K562 (cell line): ENCODE measurements around the gene KLHL8. TPM values are rescaled to one million over a fixed set of nuclear protein-coding genes. Genes with fewer than 3 reads are reported as not detected.

Source experiments
- ARID1B ChIP-seq: fragments of 450-650 bp; IDR thresholded peaks from 2 replicates; pipeline ENCODE4 v1.6.1; 2016; ENCODE audit warnings: antibody characterized with exemption, mild to moderate bottlenecking, inconsistent platforms
- BRD4 ChIP-seq: fragments of 200-600 bp; sonication (generic); IDR thresholded peaks from 2 replicates; pipeline ENCODE4 v1.6.1; 2017; ENCODE audit warnings: inconsistent platforms
- CBX5 ChIP-seq: IDR thresholded peaks from 2 replicates; pipeline ENCODE4 v1.6.1; 2014; ENCODE audit warnings: low read depth, borderline replicate concordance
- CGGBP1 ChIP-seq: fragments of 250-450 bp; sonication (Bioruptor Pico); IDR thresholded peaks from 2 replicates; pipeline ENCODE4 v1.9.0; 2021; ENCODE audit warnings: mild to moderate bottlenecking
- GATAD2A ChIP-seq: fragments of 450-650 bp; IDR thresholded peaks from 2 replicates; pipeline ENCODE4 v1.6.1; 2017
- HLTF ChIP-seq: fragments of 450-650 bp; IDR thresholded peaks from 2 replicates; pipeline ENCODE4 v1.6.1; 2016
- KLF13 ChIP-seq: fragments of 450-650 bp; IDR thresholded peaks from 2 replicates; pipeline ENCODE4 v1.6.1; 2016; ENCODE audit warnings: missing genetic modification characterization, low read depth, mild to moderate bottlenecking, missing compliant biosample characterization, moderate library complexity, borderline replicate concordance
- NBN ChIP-seq: fragments of 450-650 bp; IDR thresholded peaks from 2 replicates; pipeline ENCODE4 v1.6.1; 2016; ENCODE audit warnings: low read depth, mild to moderate bottlenecking
- PHB ChIP-seq: fragments of 250-450 bp; sonication (Bioruptor Pico); IDR thresholded peaks from 2 replicates; pipeline ENCODE4 v1.5.0; 2021
- POLR2AphosphoS2 ChIP-seq: IDR thresholded peaks from 2 replicates; pipeline ENCODE4 v1.6.1; 2012; ENCODE audit warnings: low read length, improper control_type of control experiment
- PTRF ChIP-seq: fragments of 450-650 bp; IDR thresholded peaks from 2 replicates; pipeline ENCODE4 v1.6.1; 2016; ENCODE audit warnings: mild to moderate bottlenecking, missing genetic modification characterization, missing compliant biosample characterization
- TARDBP ChIP-seq: fragments of 450-650 bp; IDR thresholded peaks from 2 replicates; pipeline ENCODE4 v1.6.1; 2016
- TBP ChIP-seq: optimal IDR thresholded peaks from 2 replicates; pipeline ENCODE3; 2011; ENCODE audit warnings: low read depth, low read length, improper control_type of control experiment
- TCF3 ChIP-seq: sonication (generic); formaldehyde crosslinking; IDR thresholded peaks from 2 replicates; pipeline ENCODE4 v1.4.0; 2020; ENCODE audit warnings: mild to moderate bottlenecking, missing genetic modification reagents
- USF2 ChIP-seq: sonication (generic); formaldehyde crosslinking; IDR thresholded peaks from 2 replicates; pipeline ENCODE4 v1.5.0; 2020; ENCODE audit warnings: missing genetic modification reagents
- ZNF318 ChIP-seq, 2 experiments: fragments of 450-650 bp; IDR thresholded peaks; 2 replicates each; pipeline ENCODE4 v1.6.1; 2016; ENCODE audit warnings: mild to moderate bottlenecking in 2 of 2, borderline replicate concordance in 1 of 2, low read depth in 1 of 2, moderate library complexity in 1 of 2
- ZNF584 ChIP-seq: fragments of 200-800 bp; sonication (Bioruptor generic); IDR thresholded peaks from 2 replicates; pipeline ENCODE4 v1.6.1; 2016; ENCODE audit warnings: low read depth, mild to moderate bottlenecking, missing genetic modification characterization, missing compliant biosample characterization
- ZNF717 ChIP-seq: fragments of 250-450 bp; sonication (Bioruptor Pico); IDR thresholded peaks from 2 replicates; pipeline ENCODE4 v1.5.0; 2021
- polyA plus RNA-seq, 8 experiments: library from polyadenylated mRNA; depleted of rRNA in 4 of 8; stranded (reverse) in 5 of 8; unstranded in 3 of 8; fragments of >200 nt; fragmentation: Nextera tagmentation in 2 of 8; fragmentation: Illumina TruSeq in 1 of 8; extraction: Ambion mirVana in 2 of 8; extraction: Trizol in 1 of 8; gene quantifications; 2 replicates each; pipeline versions ENCODE4 v1.2.1 to v1.2.3, GENCODE V29; 2011 to 2014; ENCODE audit warnings: inconsistent platforms in 1 of 8, missing spikeins in 1 of 8
- total RNA-seq, 7 experiments: library from RNA; depleted of rRNA in 6 of 7; stranded (reverse); fragments of >200 nt in 6 of 7; fragmentation: Illumina TruSeq in 2 of 7; extraction: Trizol in 2 of 7; gene quantifications; 2 replicates each; pipeline versions ENCODE4 v1.2.1 to v1.2.3, GENCODE V29; 2011 to 2021; ENCODE audit warnings: low replicate concordance in 1 of 7
- TF ChIP-seq, protein P1 (sequence below): sonication (generic); formaldehyde crosslinking; IDR thresholded peaks from 2 replicates; pipeline ENCODE4 v1.9.0; 2022; ENCODE audit warnings: mild to moderate bottlenecking, missing genetic modification reagents
- TF ChIP-seq, protein P2 (sequence below): fragments of 250-450 bp; sonication (Bioruptor Pico); IDR thresholded peaks from 2 replicates; pipeline ENCODE4 v1.6.1; 2021; ENCODE audit warnings: mild to moderate bottlenecking

The KLHL8 gene
- total and polyA plus RNA-seq, 9 of the 15 experiments (the other 6 are each of a cell fraction or from before 2014, with no cell fraction given): 8.7 to 25.3 (median 15.7) TPM

- no peak for TF ChIP-seq CGGBP1 (CRISPR knock-in tag)
- TF ChIP-seq KLF13: no peak
- TF ChIP-seq, protein P1, sequence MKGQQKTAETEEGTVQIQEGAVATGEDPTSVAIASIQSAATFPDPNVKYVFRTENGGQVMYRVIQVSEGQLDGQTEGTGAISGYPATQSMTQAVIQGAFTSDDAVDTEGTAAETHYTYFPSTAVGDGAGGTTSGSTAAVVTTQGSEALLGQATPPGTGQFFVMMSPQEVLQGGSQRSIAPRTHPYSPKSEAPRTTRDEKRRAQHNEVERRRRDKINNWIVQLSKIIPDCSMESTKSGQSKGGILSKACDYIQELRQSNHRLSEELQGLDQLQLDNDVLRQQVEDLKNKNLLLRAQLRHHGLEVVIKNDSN (CRISPR knock-in tag): no peak
- TF ChIP-seq TCF3 (CRISPR knock-in tag): no peak
- TF ChIP-seq NBN: peak; percentile 22; the same call in 1 of the 2 replicates
- no peak for TF ChIP-seq ZNF584 (CRISPR knock-in tag)
- TF ChIP-seq CBX5: no peak
- TF ChIP-seq HLTF: no peak
- TF ChIP-seq, protein P2, sequence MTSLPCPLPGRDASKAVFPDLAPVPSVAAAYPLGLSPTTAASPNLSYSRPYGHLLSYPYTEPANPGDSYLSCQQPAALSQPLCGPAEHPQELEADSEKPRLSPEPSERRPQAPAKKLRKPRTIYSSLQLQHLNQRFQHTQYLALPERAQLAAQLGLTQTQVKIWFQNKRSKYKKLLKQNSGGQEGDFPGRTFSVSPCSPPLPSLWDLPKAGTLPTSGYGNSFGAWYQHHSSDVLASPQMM: no peak
- TF ChIP-seq GATAD2A: no peak
- TF ChIP-seq ZNF717: no peak
- peak; percentile 69 for TF ChIP-seq TBP
- no peak for TF ChIP-seq BRD4
- TF ChIP-seq PHB (CRISPR knock-in tag): 0 out of 2 replicates have a peak, but pooled peaks have one; percentile 15
- TF ChIP-seq PTRF (tag): no peak
- TF ChIP-seq POLR2AphosphoS2: no peak
- no peak for TF ChIP-seq USF2 (CRISPR knock-in tag)
- no peak for TF ChIP-seq ZNF318 (IDR thresholded peaks at IDR 0.05; ENCODE audit: borderline replicate concordance in 1 of 2, low read depth in 1 of 2)
- no peak for TF ChIP-seq TARDBP
- no peak for TF ChIP-seq ARID1B
Observed at GRCh38 chr4:87220094-87220822, at the start of gene KLHL8 (continued).
